ENCODE measurements around the gene MSMB. TPM values are rescaled to one million over a fixed set of nuclear protein-coding genes. Genes with fewer than 3 reads are reported as not detected.
"Not testable (repeated sequence)": the region's sequence is repeated elsewhere in the genome, so short reads cannot be mapped to it uniquely, and the experiment has no call there.

MSMB gene
- total RNA-seq, 1 experiment from 2014 or later = not detected

DNA sequence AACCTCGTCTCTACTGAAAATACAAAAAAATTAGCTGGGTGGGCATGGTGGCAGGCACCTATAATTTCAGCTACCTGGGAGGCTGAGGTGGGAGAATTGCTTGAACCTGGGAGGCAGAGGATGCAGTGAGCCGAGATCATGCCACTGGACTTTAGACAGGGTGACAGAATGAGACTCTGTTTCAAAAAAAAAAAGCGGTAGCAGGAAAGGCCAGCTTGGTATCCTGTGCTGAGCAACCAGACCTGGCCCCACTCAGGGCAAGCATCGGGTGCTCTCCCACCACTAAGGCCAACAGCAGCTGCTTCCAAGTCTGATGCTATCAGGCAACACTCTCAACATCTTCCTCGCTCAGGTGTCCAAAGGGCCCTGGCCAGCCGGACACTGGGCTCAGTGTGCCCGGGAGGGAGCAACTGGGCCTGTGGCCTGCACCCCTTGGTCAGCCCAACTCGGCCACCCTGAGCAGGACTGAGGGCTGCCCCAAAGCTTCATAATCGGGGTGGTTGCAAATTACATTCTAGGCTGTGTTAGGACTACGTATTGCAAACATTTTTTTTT lies 44.3 kb upstream of the MSMB start:
- Histone ChIP-seq H3K4me1 (ENCODE audit: low read length) (no peaks in the 10 kb centered on the region; the same call in 1 of the 2 replicates), H3K4me2 (ENCODE audit: low read depth, low read length, poor library complexity, severe bottlenecking) (no peak overlapping the region), H4K20me1 (ENCODE audit: insufficient read depth, low read depth, low read length) (no peaks in the 10 kb centered on the region), H3K4me3 (ENCODE audit: low read length) (no peak overlapping the region), H3K9me3 (ENCODE audit: low read length) (no peaks in the 10 kb centered on the region), H3K27me3 (ENCODE audit: low read length) (no peaks in the 10 kb centered on the region), H3K9ac (ENCODE audit: low read length) (no peak overlapping the region), H3K79me2 (ENCODE audit: low read length) (no peaks in the 10 kb centered on the region), H3K9me2 (replicated peaks; ENCODE audit: insufficient read depth, low read length) (no peaks in the 10 kb centered on the region), H2AFZ (ENCODE audit: low read length) (no peak overlapping the region), H3K27ac (ENCODE audit: low read length) (no peak overlapping the region), H3K36me3 (ENCODE audit: insufficient read depth, low read length) (no peaks in the 10 kb centered on the region)
- no peak for DNase-seq

DNA sequence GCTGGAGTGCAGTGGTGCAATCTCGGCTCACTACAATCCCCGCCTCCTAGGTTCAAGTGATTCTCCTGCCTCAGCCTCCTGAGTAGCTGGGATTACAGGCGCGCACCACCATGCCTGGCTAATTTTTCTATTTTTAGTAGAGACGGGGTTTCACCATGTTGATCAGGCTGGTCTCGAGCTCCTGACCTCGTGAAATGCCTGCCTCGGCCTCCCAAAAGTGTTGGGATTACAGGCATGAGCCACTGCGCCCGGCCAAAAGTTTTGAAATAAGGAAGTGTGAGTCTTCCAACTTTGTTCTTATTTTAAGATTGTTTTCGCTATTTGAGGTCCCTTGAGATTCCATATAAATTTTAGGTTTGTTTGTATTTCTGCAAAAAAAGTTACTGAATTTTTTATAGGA lies 41.3 kb upstream of the MSMB start:
- not testable (repeated sequence) for H3K79me2 ChIP-seq (ENCODE audit: low read length); H3K4me3 ChIP-seq (ENCODE audit: low read length); H3K27me3 ChIP-seq (ENCODE audit: low read length); H3K27ac ChIP-seq (ENCODE audit: low read length); H3K4me1 ChIP-seq (ENCODE audit: low read length); H4K20me1 ChIP-seq (ENCODE audit: insufficient read depth, low read depth, low read length); H3K9me3 ChIP-seq (ENCODE audit: low read length); H3K4me2 ChIP-seq (ENCODE audit: low read depth, low read length, poor library complexity, severe bottlenecking); H2AFZ ChIP-seq (ENCODE audit: low read length); H3K9ac ChIP-seq (ENCODE audit: low read length); DNase-seq; H3K9me2 ChIP-seq (replicated peaks; ENCODE audit: insufficient read depth, low read length); H3K36me3 ChIP-seq (ENCODE audit: insufficient read depth, low read length)

DNA sequence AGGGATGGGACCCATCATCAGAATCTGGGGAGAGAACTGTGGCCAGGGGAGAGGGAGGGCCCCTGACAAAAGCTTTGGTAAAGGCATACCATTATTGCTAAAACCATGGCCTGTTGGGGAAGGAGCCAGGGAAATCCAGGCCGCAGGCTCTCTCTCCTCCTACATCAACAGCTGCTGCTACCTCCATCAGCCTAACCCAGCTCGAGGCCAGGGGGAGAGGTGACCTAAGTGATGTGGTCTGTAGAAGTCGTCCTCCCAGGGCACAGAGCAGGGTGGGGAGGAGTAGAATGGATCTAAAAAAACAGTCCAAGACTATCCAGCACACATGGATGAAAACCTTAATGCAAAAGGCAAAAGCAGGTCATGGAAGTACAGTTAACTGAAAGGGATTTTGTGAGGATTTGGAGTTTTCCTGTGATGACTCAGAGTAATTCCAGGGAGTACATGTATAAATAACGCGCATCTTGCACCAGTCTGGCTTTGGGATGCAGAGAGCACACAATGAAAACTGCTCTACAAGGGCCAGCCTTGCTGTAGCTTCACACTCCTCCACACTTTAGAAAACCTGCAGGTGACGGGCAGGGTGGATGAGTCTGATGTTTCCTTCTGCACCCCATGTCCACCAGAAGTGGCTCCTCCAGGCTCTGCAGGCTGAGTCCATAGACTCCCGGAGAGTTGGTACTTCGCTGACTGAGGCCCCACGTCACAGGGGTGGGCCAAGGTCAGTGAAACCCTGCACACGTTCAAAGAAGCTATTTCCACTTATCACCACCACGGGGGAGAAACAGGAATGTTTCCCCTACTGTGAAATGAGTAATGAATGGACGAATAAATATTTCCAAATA lies 38.5 kb upstream of the MSMB start:
- no peaks in the 10 kb centered on the region for H3K79me2 ChIP-seq (ENCODE audit: low read length)
- no peak overlapping the region for H3K4me3 ChIP-seq (ENCODE audit: low read length)
- H3K4me2 ChIP-seq (ENCODE audit: low read depth, low read length, poor library complexity, severe bottlenecking) = no peak overlapping the region
- H4K20me1 ChIP-seq (ENCODE audit: insufficient read depth, low read depth, low read length) = no peaks in the 10 kb centered on the region
- no peaks in the 10 kb centered on the region for H3K4me1 ChIP-seq (ENCODE audit: low read length)
- no peaks in the 10 kb centered on the region for H3K9me2 ChIP-seq (replicated peaks; ENCODE audit: insufficient read depth, low read length)
- H3K9ac ChIP-seq (ENCODE audit: low read length) = no peak overlapping the region
- no peak overlapping the region for H2AFZ ChIP-seq (ENCODE audit: low read length)
- no peaks in the 10 kb centered on the region for H3K27me3 ChIP-seq (ENCODE audit: low read length)
- no peaks in the 10 kb centered on the region for H3K9me3 ChIP-seq (ENCODE audit: low read length)
- H3K27ac ChIP-seq (ENCODE audit: low read length) = no peak overlapping the region
- no peaks in the 10 kb centered on the region for H3K36me3 ChIP-seq (ENCODE audit: insufficient read depth, low read length)
- DNase-seq = no peak

DNA sequence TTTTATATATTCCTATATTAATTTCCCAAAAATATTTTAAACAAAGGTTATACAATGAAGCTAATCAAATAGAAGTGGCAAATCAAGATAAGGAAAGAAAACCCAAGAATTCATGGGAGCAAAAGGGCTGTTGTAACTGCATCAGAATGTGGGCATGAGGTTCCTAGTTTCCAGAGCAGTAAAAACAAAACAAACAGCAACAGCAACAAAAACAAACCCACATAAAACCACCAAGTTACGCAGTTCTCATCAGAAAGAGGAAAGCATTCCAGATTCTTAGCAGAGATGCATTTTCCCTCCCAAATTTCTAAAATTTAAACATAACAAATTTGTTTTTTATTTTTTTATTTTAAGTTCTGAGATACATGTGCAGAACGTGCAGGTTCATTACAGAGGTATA lies 34.8 kb upstream of the MSMB start:
- Histone ChIP-seq H3K4me3 (ENCODE audit: low read length) (no peak overlapping the region), H3K9me3 (ENCODE audit: low read length) (no peaks in the 10 kb centered on the region), H3K9me2 (replicated peaks; ENCODE audit: insufficient read depth, low read length) (no peaks in the 10 kb centered on the region), H3K4me2 (ENCODE audit: low read depth, low read length, poor library complexity, severe bottlenecking) (no peak overlapping the region), H4K20me1 (ENCODE audit: insufficient read depth, low read depth, low read length) (no peaks in the 10 kb centered on the region), H3K79me2 (ENCODE audit: low read length) (no peaks in the 10 kb centered on the region), H3K27me3 (ENCODE audit: low read length) (no peaks in the 10 kb centered on the region), H3K36me3 (ENCODE audit: insufficient read depth, low read length) (no peaks in the 10 kb centered on the region), H3K4me1 (ENCODE audit: low read length) (no peaks in the 10 kb centered on the region), H3K27ac (ENCODE audit: low read length) (no peak overlapping the region), H2AFZ (ENCODE audit: low read length) (no peak overlapping the region), H3K9ac (ENCODE audit: low read length) (no peak overlapping the region)
- no peak for DNase-seq

DNA sequence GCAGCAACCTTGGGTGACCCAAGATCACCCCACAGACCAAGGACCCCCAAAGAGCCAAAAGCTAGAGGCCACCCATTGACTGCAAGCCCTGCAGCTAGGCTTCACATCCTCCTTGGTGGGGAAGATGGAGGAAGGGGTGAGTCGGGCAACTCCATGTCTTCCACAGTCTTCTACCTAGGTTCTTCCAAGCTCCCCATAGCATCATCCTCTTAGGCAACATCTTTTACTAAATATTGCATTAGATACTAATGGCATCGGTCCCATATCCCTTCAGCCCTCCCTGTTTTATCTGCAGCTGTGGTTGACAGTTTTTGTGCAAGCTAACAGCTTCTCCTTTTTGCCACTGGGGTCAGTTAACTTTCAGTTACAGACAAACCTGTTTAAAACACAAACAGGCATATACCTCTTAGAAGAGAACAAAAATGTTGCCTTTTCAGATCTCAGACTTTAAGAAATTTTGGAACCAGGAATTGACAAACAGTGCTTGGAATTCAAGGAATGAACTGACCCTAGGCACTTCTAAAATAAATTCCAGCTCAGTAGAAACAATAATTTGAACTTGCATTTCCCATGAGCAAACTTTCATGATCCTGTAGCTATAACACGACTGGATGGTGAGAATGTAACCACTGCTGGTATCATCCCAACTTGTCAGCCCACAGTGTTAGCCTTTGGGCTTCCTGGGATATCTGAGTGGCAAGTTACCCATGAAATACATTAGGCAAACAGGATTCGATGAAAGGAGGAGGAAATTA lies 33.9 kb upstream of the MSMB start:
- H3K9ac ChIP-seq (ENCODE audit: low read length) = no peak overlapping the region
- H3K36me3 ChIP-seq (ENCODE audit: insufficient read depth, low read length) = no peaks in the 10 kb centered on the region
- no peak overlapping the region for H3K4me2 ChIP-seq (ENCODE audit: low read depth, low read length, poor library complexity, severe bottlenecking)

GRCh38 chr10:46077731-46078413 lies 31.8 kb upstream of the MSMB start:
- Histone ChIP-seq H3K4me2 (ENCODE audit: low read depth, low read length, poor library complexity, severe bottlenecking) (no peak overlapping the region), H4K20me1 (ENCODE audit: insufficient read depth, low read depth, low read length) (no peaks in the 10 kb centered on the region), H3K4me3 (ENCODE audit: low read length) (no peak overlapping the region), H3K9ac (ENCODE audit: low read length) (no peak overlapping the region), H3K36me3 (ENCODE audit: insufficient read depth, low read length) (no peaks in the 10 kb centered on the region), H3K27ac (ENCODE audit: low read length) (no peak overlapping the region), H2AFZ (ENCODE audit: low read length) (no peak overlapping the region), H3K4me1 (ENCODE audit: low read length) (no peaks in the 10 kb centered on the region), H3K9me2 (replicated peaks; ENCODE audit: insufficient read depth, low read length) (no peaks in the 10 kb centered on the region), H3K27me3 (ENCODE audit: low read length) (no peaks in the 10 kb centered on the region), H3K9me3 (ENCODE audit: low read length) (no peaks in the 10 kb centered on the region), H3K79me2 (ENCODE audit: low read length) (no peaks in the 10 kb centered on the region)
- DNase-seq = no peak

More for the DNA sequence above, 33.9 kb upstream of the MSMB start:
- no peaks in the 10 kb centered on the region for H3K79me2 ChIP-seq (ENCODE audit: low read length)
- H3K9me3 ChIP-seq (ENCODE audit: low read length) = no peaks in the 10 kb centered on the region
- DNase-seq = no peak
- no peaks in the 10 kb centered on the region for H4K20me1 ChIP-seq (ENCODE audit: insufficient read depth, low read depth, low read length)
- no peaks in the 10 kb centered on the region for H3K27me3 ChIP-seq (ENCODE audit: low read length)
- H2AFZ ChIP-seq (ENCODE audit: low read length) = no peak overlapping the region
- H3K27ac ChIP-seq (ENCODE audit: low read length) = no peak overlapping the region
- H3K9me2 ChIP-seq (replicated peaks; ENCODE audit: insufficient read depth, low read length) = no peaks in the 10 kb centered on the region
- H3K4me3 ChIP-seq (ENCODE audit: low read length) = no peak overlapping the region
- no peaks in the 10 kb centered on the region for H3K4me1 ChIP-seq (ENCODE audit: low read length)

- H3K27ac ChIP-seq (ENCODE audit: low read length) = no peak overlapping the region
- no peaks in the 10 kb centered on the region for H3K9me2 ChIP-seq (replicated peaks; ENCODE audit: insufficient read depth, low read length)
- no peaks in the 10 kb centered on the region for H3K4me1 ChIP-seq (ENCODE audit: low read length)
- H2AFZ ChIP-seq (ENCODE audit: low read length) = no peak overlapping the region
- H3K9ac ChIP-seq (ENCODE audit: low read length) = no peak overlapping the region
- no peaks in the 10 kb centered on the region for H3K9me3 ChIP-seq (ENCODE audit: low read length)
- no peaks in the 10 kb centered on the region for H4K20me1 ChIP-seq (ENCODE audit: insufficient read depth, low read depth, low read length)
- H3K4me2 ChIP-seq (ENCODE audit: low read depth, low read length, poor library complexity, severe bottlenecking) = no peak overlapping the region
- no peaks in the 10 kb centered on the region for H3K36me3 ChIP-seq (ENCODE audit: insufficient read depth, low read length)
- no peaks in the 10 kb centered on the region for H3K79me2 ChIP-seq (ENCODE audit: low read length)
- H3K27me3 ChIP-seq (ENCODE audit: low read length) = no peaks in the 10 kb centered on the region
- no peak overlapping the region for H3K4me3 ChIP-seq (ENCODE audit: low read length)
- DNase-seq = no peak
These were observed 31.1 kb upstream of the MSMB start for GRCh38 chr10:46077141-46077554.

DNA sequence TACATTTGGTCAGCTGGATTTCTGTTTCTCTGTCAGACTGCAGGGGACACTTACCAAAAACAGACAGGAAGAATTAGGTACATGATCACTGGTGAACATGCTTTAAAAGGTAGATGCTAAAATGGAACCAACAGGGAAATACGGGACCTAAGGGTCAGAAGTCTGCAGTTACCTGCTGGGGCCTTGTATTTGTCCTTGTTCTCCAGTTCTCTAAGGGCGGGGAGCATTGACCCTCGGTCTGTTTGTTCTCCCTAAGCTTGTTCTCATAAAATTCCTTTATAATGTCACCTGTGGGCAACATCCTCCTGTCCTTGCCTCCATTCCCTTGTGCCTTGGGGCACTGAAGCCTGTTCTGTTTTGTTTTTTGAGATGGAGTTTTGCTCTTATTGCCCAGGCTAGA lies 29.8 kb upstream of the MSMB start:
- Histone ChIP-seq H3K4me2 (ENCODE audit: low read depth, low read length, poor library complexity, severe bottlenecking) (no peak overlapping the region), H2AFZ (ENCODE audit: low read length) (no peak overlapping the region), H3K36me3 (ENCODE audit: insufficient read depth, low read length) (no peaks in the 10 kb centered on the region), H3K27me3 (ENCODE audit: low read length) (no peaks in the 10 kb centered on the region), H3K9ac (ENCODE audit: low read length) (no peak overlapping the region), H3K4me3 (ENCODE audit: low read length) (no peak overlapping the region), H3K27ac (ENCODE audit: low read length) (no peak overlapping the region), H3K79me2 (ENCODE audit: low read length) (no peaks in the 10 kb centered on the region), H4K20me1 (ENCODE audit: insufficient read depth, low read depth, low read length) (no peaks in the 10 kb centered on the region), H3K9me2 (replicated peaks; ENCODE audit: insufficient read depth, low read length) (no peaks in the 10 kb centered on the region), H3K4me1 (ENCODE audit: low read length) (no peaks in the 10 kb centered on the region), H3K9me3 (ENCODE audit: low read length) (no peaks in the 10 kb centered on the region)
- DNase-seq = no peak

All from Karpas-422 (cell line).